ENCODE data around the gene RHEX. TPM values are rescaled to one million over a fixed set of nuclear protein-coding genes. Genes with fewer than 3 reads are reported as not detected.

The RHEX gene
- polyA plus RNA-seq, 1 of the 3 experiments (the other 2 are of a cell fraction): not detected

DNA sequence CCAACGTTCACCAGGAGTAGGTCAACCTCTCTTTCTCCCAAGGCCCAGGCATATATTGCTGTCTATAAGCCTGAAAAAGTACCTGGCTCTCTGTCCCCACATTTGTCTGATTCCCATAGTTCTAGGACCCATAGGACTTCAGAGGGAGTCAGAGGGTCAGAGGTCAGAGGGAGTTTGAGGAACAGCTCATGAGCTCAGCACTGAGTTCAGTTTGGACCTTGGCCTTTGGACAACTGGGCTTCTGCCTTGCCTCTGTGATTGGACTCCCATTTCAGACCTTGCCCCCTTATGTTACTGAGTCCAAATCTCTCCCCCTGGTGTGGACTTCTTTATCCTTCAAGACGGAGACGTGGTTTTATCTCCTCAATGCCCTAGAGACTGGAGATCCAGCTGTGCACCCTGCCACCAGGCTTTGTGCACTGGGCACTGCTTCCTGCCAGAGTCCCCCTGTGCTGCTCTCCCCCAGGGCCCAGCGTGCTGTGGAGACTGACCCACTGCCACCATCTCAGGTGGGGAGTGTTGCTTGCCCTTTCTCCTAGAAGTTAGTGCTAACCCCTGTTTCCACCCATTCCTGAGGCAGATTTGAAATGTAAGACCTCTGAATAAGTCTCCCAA is 32.5 kb upstream of the RHEX start:
- DNase-seq: no peak
- Histone ChIP-seq H3K4me3 (ENCODE audit: low read depth in 2 of 2, low read length in 1 of 2) (no peak overlapping the region), H3K9me3 (no peaks in the 10 kb centered on the region), H3K36me3 (replicated peaks in 1 of 2; ENCODE audit: control insufficient read depth in 1 of 2, insufficient read depth in 2 of 2, low read length in 1 of 2) (no peaks in the 10 kb centered on the region), H3K9ac (no peak overlapping the region), H3K27ac (ENCODE audit: low read depth in 2 of 2, low read length in 1 of 2) (no peak overlapping the region), H3K4me2 (no peak overlapping the region), H3K4me1 (ENCODE audit: control insufficient read depth in 1 of 2, insufficient read depth in 2 of 2, low read depth in 1 of 2, low read length in 1 of 2) (peaks cover 3 to 11% of the 10 kb centered on the region in 2 experiments; a peak in 2 of 4 replicates), H3F3A (replicated peaks; ENCODE audit: insufficient read depth) (no peaks in the 10 kb centered on the region), H3K79me2 (ENCODE audit: insufficient read depth) (no peaks in the 10 kb centered on the region), H4K20me1 (ENCODE audit: insufficient read depth) (no peaks in the 10 kb centered on the region), H2AFZ (ENCODE audit: low read depth) (no peak overlapping the region), H3K27me3 (ENCODE audit: insufficient read depth) (no peaks in the 10 kb centered on the region; the same call in 1 of the 2 replicates), H3K9me2 (no peaks in the 10 kb centered on the region)
- WGBS (ENCODE audit: low lambda C conversion rate): 83% methylated on average over 4 of the region's 4 CpGs
- CTCF ChIA-PET: interaction anchor here (0.8 to 2.8 kb wide), 4 partner anchors 10 to 87 kb away, joined by 3 to 15 read pairs (median 6); no protein-coding TSS in a partner anchor
- TF ChIP-seq TEAD4 (IDR thresholded peaks at IDR 0.05; ENCODE audit: borderline replicate concordance, insufficient read depth) (no peak), EZH2phosphoT487 (IDR thresholded peaks at IDR 0.05; ENCODE audit: borderline replicate concordance, low read depth) (no peak), RXRA (IDR thresholded peaks at IDR 0.05; ENCODE audit: borderline replicate concordance, low read depth) (no peak), MEF2A (IDR thresholded peaks at IDR 0.05; ENCODE audit: borderline replicate concordance, low read depth) (no peak), TCF12 (IDR thresholded peaks at IDR 0.05) (no peak), CHD2 (IDR thresholded peaks at IDR 0.05; ENCODE audit: low read length, partially characterized antibody) (no peak), RCOR1 (IDR thresholded peaks at IDR 0.05; ENCODE audit: low read length) (no peak), FOXM1 (IDR thresholded peaks at IDR 0.05; ENCODE audit: low read depth) (no peak), POLR2AphosphoS5 (IDR thresholded peaks at IDR 0.05; ENCODE audit: low read depth, low read length) (no peak), FOSL2 (IDR thresholded peaks at IDR 0.05; ENCODE audit: borderline replicate concordance, low read depth) (no peak), SIN3A (IDR thresholded peaks at IDR 0.05; ENCODE audit: borderline replicate concordance, low read depth, low read length) (no peak), JUND (IDR thresholded peaks at IDR 0.05) (no peak), RFX5 (IDR thresholded peaks at IDR 0.05; ENCODE audit: low read length) (no peak), GATA2 (CRISPR knock-in tag; IDR thresholded peaks at IDR 0.05) (no peak)
- TF ChIP-seq, protein P1, sequence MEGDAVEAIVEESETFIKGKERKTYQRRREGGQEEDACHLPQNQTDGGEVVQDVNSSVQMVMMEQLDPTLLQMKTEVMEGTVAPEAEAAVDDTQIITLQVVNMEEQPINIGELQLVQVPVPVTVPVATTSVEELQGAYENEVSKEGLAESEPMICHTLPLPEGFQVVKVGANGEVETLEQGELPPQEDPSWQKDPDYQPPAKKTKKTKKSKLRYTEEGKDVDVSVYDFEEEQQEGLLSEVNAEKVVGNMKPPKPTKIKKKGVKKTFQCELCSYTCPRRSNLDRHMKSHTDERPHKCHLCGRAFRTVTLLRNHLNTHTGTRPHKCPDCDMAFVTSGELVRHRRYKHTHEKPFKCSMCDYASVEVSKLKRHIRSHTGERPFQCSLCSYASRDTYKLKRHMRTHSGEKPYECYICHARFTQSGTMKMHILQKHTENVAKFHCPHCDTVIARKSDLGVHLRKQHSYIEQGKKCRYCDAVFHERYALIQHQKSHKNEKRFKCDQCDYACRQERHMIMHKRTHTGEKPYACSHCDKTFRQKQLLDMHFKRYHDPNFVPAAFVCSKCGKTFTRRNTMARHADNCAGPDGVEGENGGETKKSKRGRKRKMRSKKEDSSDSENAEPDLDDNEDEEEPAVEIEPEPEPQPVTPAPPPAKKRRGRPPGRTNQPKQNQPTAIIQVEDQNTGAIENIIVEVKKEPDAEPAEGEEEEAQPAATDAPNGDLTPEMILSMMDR (IDR thresholded peaks at IDR 0.05): no peak
- TF ChIP-seq, protein P2, sequence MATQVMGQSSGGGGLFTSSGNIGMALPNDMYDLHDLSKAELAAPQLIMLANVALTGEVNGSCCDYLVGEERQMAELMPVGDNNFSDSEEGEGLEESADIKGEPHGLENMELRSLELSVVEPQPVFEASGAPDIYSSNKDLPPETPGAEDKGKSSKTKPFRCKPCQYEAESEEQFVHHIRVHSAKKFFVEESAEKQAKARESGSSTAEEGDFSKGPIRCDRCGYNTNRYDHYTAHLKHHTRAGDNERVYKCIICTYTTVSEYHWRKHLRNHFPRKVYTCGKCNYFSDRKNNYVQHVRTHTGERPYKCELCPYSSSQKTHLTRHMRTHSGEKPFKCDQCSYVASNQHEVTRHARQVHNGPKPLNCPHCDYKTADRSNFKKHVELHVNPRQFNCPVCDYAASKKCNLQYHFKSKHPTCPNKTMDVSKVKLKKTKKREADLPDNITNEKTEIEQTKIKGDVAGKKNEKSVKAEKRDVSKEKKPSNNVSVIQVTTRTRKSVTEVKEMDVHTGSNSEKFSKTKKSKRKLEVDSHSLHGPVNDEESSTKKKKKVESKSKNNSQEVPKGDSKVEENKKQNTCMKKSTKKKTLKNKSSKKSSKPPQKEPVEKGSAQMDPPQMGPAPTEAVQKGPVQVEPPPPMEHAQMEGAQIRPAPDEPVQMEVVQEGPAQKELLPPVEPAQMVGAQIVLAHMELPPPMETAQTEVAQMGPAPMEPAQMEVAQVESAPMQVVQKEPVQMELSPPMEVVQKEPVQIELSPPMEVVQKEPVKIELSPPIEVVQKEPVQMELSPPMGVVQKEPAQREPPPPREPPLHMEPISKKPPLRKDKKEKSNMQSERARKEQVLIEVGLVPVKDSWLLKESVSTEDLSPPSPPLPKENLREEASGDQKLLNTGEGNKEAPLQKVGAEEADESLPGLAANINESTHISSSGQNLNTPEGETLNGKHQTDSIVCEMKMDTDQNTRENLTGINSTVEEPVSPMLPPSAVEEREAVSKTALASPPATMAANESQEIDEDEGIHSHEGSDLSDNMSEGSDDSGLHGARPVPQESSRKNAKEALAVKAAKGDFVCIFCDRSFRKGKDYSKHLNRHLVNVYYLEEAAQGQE (IDR thresholded peaks at IDR 0.05; ENCODE audit: low read depth, low read length): no peak
- TF ChIP-seq, protein P3, sequence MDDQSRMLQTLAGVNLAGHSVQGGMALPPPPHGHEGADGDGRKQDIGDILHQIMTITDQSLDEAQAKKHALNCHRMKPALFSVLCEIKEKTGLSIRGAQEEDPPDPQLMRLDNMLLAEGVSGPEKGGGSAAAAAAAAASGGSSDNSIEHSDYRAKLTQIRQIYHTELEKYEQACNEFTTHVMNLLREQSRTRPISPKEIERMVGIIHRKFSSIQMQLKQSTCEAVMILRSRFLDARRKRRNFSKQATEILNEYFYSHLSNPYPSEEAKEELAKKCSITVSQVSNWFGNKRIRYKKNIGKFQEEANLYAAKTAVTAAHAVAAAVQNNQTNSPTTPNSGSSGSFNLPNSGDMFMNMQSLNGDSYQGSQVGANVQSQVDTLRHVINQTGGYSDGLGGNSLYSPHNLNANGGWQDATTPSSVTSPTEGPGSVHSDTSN (IDR thresholded peaks at IDR 0.05): no peak
- TF ChIP-seq, protein P4, sequence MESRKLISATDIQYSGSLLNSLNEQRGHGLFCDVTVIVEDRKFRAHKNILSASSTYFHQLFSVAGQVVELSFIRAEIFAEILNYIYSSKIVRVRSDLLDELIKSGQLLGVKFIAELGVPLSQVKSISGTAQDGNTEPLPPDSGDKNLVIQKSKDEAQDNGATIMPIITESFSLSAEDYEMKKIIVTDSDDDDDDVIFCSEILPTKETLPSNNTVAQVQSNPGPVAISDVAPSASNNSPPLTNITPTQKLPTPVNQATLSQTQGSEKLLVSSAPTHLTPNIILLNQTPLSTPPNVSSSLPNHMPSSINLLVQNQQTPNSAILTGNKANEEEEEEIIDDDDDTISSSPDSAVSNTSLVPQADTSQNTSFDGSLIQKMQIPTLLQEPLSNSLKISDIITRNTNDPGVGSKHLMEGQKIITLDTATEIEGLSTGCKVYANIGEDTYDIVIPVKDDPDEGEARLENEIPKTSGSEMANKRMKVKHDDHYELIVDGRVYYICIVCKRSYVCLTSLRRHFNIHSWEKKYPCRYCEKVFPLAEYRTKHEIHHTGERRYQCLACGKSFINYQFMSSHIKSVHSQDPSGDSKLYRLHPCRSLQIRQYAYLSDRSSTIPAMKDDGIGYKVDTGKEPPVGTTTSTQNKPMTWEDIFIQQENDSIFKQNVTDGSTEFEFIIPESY (IDR thresholded peaks at IDR 0.05; ENCODE audit: borderline replicate concordance, low read depth): no peak
- TF ChIP-seq, protein P5, sequence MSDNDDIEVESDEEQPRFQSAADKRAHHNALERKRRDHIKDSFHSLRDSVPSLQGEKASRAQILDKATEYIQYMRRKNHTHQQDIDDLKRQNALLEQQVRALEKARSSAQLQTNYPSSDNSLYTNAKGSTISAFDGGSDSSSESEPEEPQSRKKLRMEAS (IDR thresholded peaks at IDR 0.05; ENCODE audit: low read depth): no peak
- POLR2A ChIA-PET: no interaction called here

Data from SK-N-SH (cell line).